ENCODE results near the gene KLRF2. TPM values are rescaled to one million over a fixed set of nuclear protein-coding genes. Genes with fewer than 3 reads are reported as not detected.

KLRF2 gene
- total and polyA plus RNA-seq, 8 donors: not detected

- peaks cover 0 to 5% (median 0%) of the 10 kb centered on the region in 4 donors for H3K4me1 ChIP-seq
- peaks cover 0 to 12% (median 0%) of the 10 kb centered on the region in 4 donors for H3K9me3 ChIP-seq
- peak overlapping the region in 4 of 5 donors; percentile 76 to 85 (median 84) for H3K27ac ChIP-seq
- no peak for TF ChIP-seq EP300 (IDR thresholded peaks at IDR 0.05)
- no peak for TF ChIP-seq POLR2A (IDR thresholded peaks at IDR 0.05)
- no peak for TF ChIP-seq CTCF (IDR thresholded peaks at IDR 0.05)
- no peak for TF ChIP-seq POLR2AphosphoS5 (IDR thresholded peaks at IDR 0.05)
- intact Hi-C loops (cut with DNase I; ENCODE audit: low total_unique reads): no loop called here
- peak overlapping the region; percentile 13 to 46 (median 40) for H3K4me3 ChIP-seq
- 38 to 65% (median 60%) methylated on average over 4 of the region's 4 CpGs for WGBS, 5 donors
- H3K36me3 ChIP-seq: no peaks in the 10 kb centered on the region
- DNase-seq: no peak
- no peaks in the 10 kb centered on the region for H3K27me3 ChIP-seq
Measured at GRCh38 chr12:9866860-9867269, 14.4 kb upstream of the KLRF2 start.

- peaks cover 0 to 12% (median 0%) of the 10 kb centered on the region in 4 donors for H3K9me3 ChIP-seq
- peak overlapping the region; percentile 13 to 46 (median 40) for H3K4me3 ChIP-seq
- no peaks in the 10 kb centered on the region for H3K27me3 ChIP-seq
- 21 to 32% (median 29%) methylated on average over 4 of the region's 4 CpGs for WGBS, 5 donors
- H3K27ac ChIP-seq: peak overlapping the region in 4 of 5 donors; percentile 76 to 85 (median 84)
- DNase-seq: no peak
- no peaks in the 10 kb centered on the region for H3K36me3 ChIP-seq
- TF ChIP-seq CTCF (IDR thresholded peaks at IDR 0.05) (no peak), EP300 (IDR thresholded peaks at IDR 0.05) (no peak), POLR2A (IDR thresholded peaks at IDR 0.05) (no peak), POLR2AphosphoS5 (IDR thresholded peaks at IDR 0.05) (no peak)
- H3K4me1 ChIP-seq: peaks cover 0 to 5% (median 0%) of the 10 kb centered on the region in 4 donors
- intact Hi-C loops (cut with DNase I; ENCODE audit: low total_unique reads): no loop called here
Measured at GRCh38 chr12:9867531-9867930, 13.8 kb upstream of the KLRF2 start.

- 47 to 69% (median 63%) methylated on average over 11 of the region's 11 CpGs for WGBS, 5 donors
- Histone ChIP-seq H3K27ac (peak overlapping the region in 4 of 5 donors; percentile 76 to 85 (median 84)), H3K4me1 (peaks cover 0 to 5% (median 0%) of the 10 kb centered on the region in 4 donors), H3K27me3 (no peaks in the 10 kb centered on the region), H3K9me3 (peaks cover 0 to 9% (median 0%) of the 10 kb centered on the region in 4 donors), H3K36me3 (no peaks in the 10 kb centered on the region), H3K4me3 (peak overlapping the region; percentile 38 to 46 (median 40))
- intact Hi-C loops (cut with DNase I; ENCODE audit: low total_unique reads): no loop called here
- no peak for TF ChIP-seq POLR2AphosphoS5 (IDR thresholded peaks at IDR 0.05)
- no peak for TF ChIP-seq EP300 (IDR thresholded peaks at IDR 0.05)
- TF ChIP-seq CTCF (IDR thresholded peaks at IDR 0.05): no peak
- TF ChIP-seq POLR2A (IDR thresholded peaks at IDR 0.05): no peak
- no peak for DNase-seq
Measured at GRCh38 chr12:9868311-9868801, 12.9 kb upstream of the KLRF2 start.

- Histone ChIP-seq H3K27me3 (no peaks in the 10 kb centered on the region), H3K4me3 (peak overlapping the region; percentile 38 to 46 (median 40))
Measured at GRCh38 chr12:9868951-9869306, 12.4 kb upstream of the KLRF2 start.

More at GRCh38 chr12:9868951-9869306, 12.4 kb upstream of the KLRF2 start:
- H3K27ac ChIP-seq: peak overlapping the region in 4 of 5 donors; percentile 76 to 85 (median 84)
- no peak for TF ChIP-seq EP300 (IDR thresholded peaks at IDR 0.05)
- no peak for TF ChIP-seq POLR2AphosphoS5 (IDR thresholded peaks at IDR 0.05)
- TF ChIP-seq POLR2A (IDR thresholded peaks at IDR 0.05): no peak
- no peak for TF ChIP-seq CTCF (IDR thresholded peaks at IDR 0.05)
- 23 to 45% (median 34%) methylated on average over 4 of the region's 4 CpGs for WGBS, 5 donors
- H3K4me1 ChIP-seq: peaks cover 0 to 5% (median 0%) of the 10 kb centered on the region in 4 donors
- intact Hi-C loops (cut with DNase I; ENCODE audit: low total_unique reads): no loop called here
- no peaks in the 10 kb centered on the region for H3K36me3 ChIP-seq
- DNase-seq: no peak
- peaks cover 0 to 3% (median 0%) of the 10 kb centered on the region in 4 donors for H3K9me3 ChIP-seq

All from stomach (tissue), 9 donors.